OCI-LY7 (cell line): Measurements from ENCODE around the gene SLC16A6. TPM values are rescaled to one million over a fixed set of nuclear protein-coding genes. Genes with fewer than 3 reads are reported as not detected.
A peak's percentile ranks its signal among the peaks of the same experiment; 100 is the strongest.

Experiments
- BruUV-seq: library from RNA; stranded (reverse); fragments of 400-500 nt; replicated peaks from 2 replicates; lab custom pipeline; 2021; lab: Mats Ljungman, UMichigan
- CTCF ChIA-PET: fragments of 300-600 bp; sonication (Branson Sonifier 250); formaldehyde crosslinking; loops from one replicate; lab custom pipeline; 2022; ENCODE audit warnings: antibody characterized with exemption; ENCODE audit not compliant: unreplicated experiment; lab: Charles Lee
- POLR2A ChIA-PET: fragments of 300-600 bp; sonication (Branson Sonifier 250); formaldehyde crosslinking; loops from one replicate; lab custom pipeline; 2022; ENCODE audit warnings: antibody characterized with exemption; lab: Charles Lee
- DNase-seq: peaks from one replicate; pipeline ENCODE4 v3.0.0-alpha.2; 2015; ENCODE audit warnings: low spot score
- H2AFZ ChIP-seq: fragments of 200-600 bp; sonication (generic), shearing (Covaris generic); 2 replicates; pipeline ENCODE4 v1.6.1; 2014; ENCODE audit warnings: mild to moderate bottlenecking, antibody characterized with exemption, low read length, moderate library complexity
- H3K27ac ChIP-seq: fragments of 200-600 bp; sonication (generic); 2 replicates; pipeline ENCODE4 v1.5.1; 2014; ENCODE audit warnings: mixed run types, low read depth, mild to moderate bottlenecking, moderate library complexity, low read length, inconsistent platforms; ENCODE audit not compliant: poor library complexity, severe bottlenecking
- H3K36me3 ChIP-seq: fragments of 200-600 bp; sonication (generic); 2 replicates; pipeline ENCODE4 v1.6.1; 2014; ENCODE audit warnings: mild to moderate bottlenecking, antibody characterized with exemption, low read length, moderate library complexity, mixed read lengths; ENCODE audit not compliant: insufficient read depth
- H3K4me1 ChIP-seq: fragments of 200-600 bp; sonication (generic); 2 replicates; pipeline ENCODE4 v1.5.1; 2014; ENCODE audit warnings: mild to moderate bottlenecking, low read length; ENCODE audit not compliant: insufficient read depth, poor library complexity, severe bottlenecking
- H3K4me2 ChIP-seq: fragments of 200-600 bp; sonication (generic); 2 replicates; pipeline ENCODE4 v1.6.1; 2014; ENCODE audit warnings: mild to moderate bottlenecking, low read length
- H3K4me3 ChIP-seq: fragments of 200-600 bp; sonication (generic); 2 replicates; pipeline ENCODE4 v1.5.1; 2014; ENCODE audit warnings: mild to moderate bottlenecking, low read depth, low read length; ENCODE audit not compliant: poor library complexity, severe bottlenecking
- H3K79me2 ChIP-seq: fragments of 200-600 bp; sonication (generic); 2 replicates; pipeline ENCODE4 v1.6.1; 2016; ENCODE audit warnings: low read depth, mild to moderate bottlenecking, low read length, moderate library complexity, mixed read lengths; ENCODE audit not compliant: insufficient read depth
- H3K9me2 ChIP-seq: fragments of 200-600 bp; sonication (generic); 2 replicates; pipeline ENCODE4 v1.6.1; 2016; ENCODE audit warnings: mild to moderate bottlenecking, low read length, mixed read lengths; ENCODE audit not compliant: insufficient read depth
- H3K9me3 ChIP-seq: fragments of 200-600 bp; sonication (generic); 2 replicates; pipeline ENCODE4 v1.6.1; 2014; ENCODE audit warnings: mild to moderate bottlenecking, mixed run types, low read length, mixed read lengths
- H4K20me1 ChIP-seq: fragments of 200-600 bp; sonication (generic); 2 replicates; pipeline ENCODE4 v1.6.1; 2014; ENCODE audit warnings: mild to moderate bottlenecking, antibody characterized with exemption, low read length, moderate library complexity, mixed read lengths; ENCODE audit not compliant: insufficient read depth
- CTCF ChIP-seq: fragments of 200-600 bp; sonication (generic); conservative IDR thresholded peaks from 2 replicates; pipeline ENCODE4 v1.5.1; 2014; ENCODE audit warnings: mild to moderate bottlenecking, antibody characterized with exemption, low read length, moderate library complexity, mixed read lengths
- EZH2phosphoT487 ChIP-seq: fragments of 200-600 bp; sonication (generic); IDR thresholded peaks from 2 replicates; pipeline ENCODE4 v1.6.1; 2018; ENCODE audit warnings: low read depth, borderline replicate concordance, mild to moderate bottlenecking, mixed run types, antibody characterized with exemption, low read length, moderate library complexity, mixed read lengths
- intact Hi-C: fragments of 100-400 bp; cut with micrococcal nuclease; formaldehyde crosslinking; loops from one replicate; pipeline ENCODE4 v1.10.0; 2022; ENCODE audit not compliant: unreplicated experiment
- total RNA-seq, 2 experiments: library from RNA; depleted of rRNA in 1 of 2; stranded (reverse); fragments of >200 nt in 1 of 2; shearing (Covaris generic) in 1 of 2; gene quantifications; 2 replicates each; pipeline ENCODE4 v1.2.3, GENCODE V29; 2014 to 2022

SLC16A6 gene
- total RNA-seq, 2 experiments from 2014 or later = 4.5 to 18.9 TPM

GRCh38 chr17:68292689-68293040, 1.7 kb upstream of the SLC16A6 start:
- Histone ChIP-seq H3K9me2 (no peaks in the 10 kb centered on the region), H2AFZ (peak overlapping the region; percentile 61; the same call in 1 of the 2 replicates), H3K27ac (peak overlapping the region; percentile 94), H3K4me1 (peaks cover 45% of the 10 kb centered on the region), H3K36me3 (no peaks in the 10 kb centered on the region; the same call in 1 of the 2 replicates), H3K9me3 (no peaks in the 10 kb centered on the region), H3K4me2 (peak overlapping the region; percentile 77), H3K79me2 (peaks cover 33% of the 10 kb centered on the region; the same call in 1 of the 2 replicates), H4K20me1 (no peaks in the 10 kb centered on the region), H3K4me3 (peak overlapping the region; percentile 85)
- ChIA-PET CTCF (interaction anchor here (0.6 to 1.2 kb wide), 6 partner anchors 20 to 111 kb away, joined by 3 to 9 read pairs (median 3); no protein-coding TSS in a partner anchor), POLR2A (interaction anchor here (0.6 to 9.1 kb wide), 25 partner anchors 8 to 166 kb away, joined by 3 to 67 read pairs (median 4); partner anchors contain the start of genes AMZ2 and WIPI1)
- no TSS peak for BruUV-seq
- intact Hi-C loops = loop anchor here (1.0 to 5.0 kb wide), 7 partner anchors 29 to 171 kb away; no protein-coding TSS in a partner anchor
- no peak for TF ChIP-seq EZH2phosphoT487
- TF ChIP-seq CTCF = no peak; the same call in 1 of the 2 replicates
- DNase-seq = no peak

- peak; percentile 96 for DNase-seq
- Histone ChIP-seq H3K9me3 (no peaks in the 10 kb centered on the region), H3K4me1 (peaks cover 51% of the 10 kb centered on the region), H3K4me3 (peak overlapping the region; percentile 85), H3K9me2 (no peaks in the 10 kb centered on the region), H3K36me3 (no peaks in the 10 kb centered on the region; the same call in 1 of the 2 replicates), H3K4me2 (peak overlapping the region; percentile 77), H3K27ac (peak overlapping the region; percentile 94), H3K79me2 (peaks cover 39% of the 10 kb centered on the region; the same call in 1 of the 2 replicates), H2AFZ (peak overlapping the region; percentile 61; the same call in 1 of the 2 replicates), H4K20me1 (no peaks in the 10 kb centered on the region)
- TF ChIP-seq EZH2phosphoT487 = no peak
- TF ChIP-seq CTCF = peak; percentile 75
- intact Hi-C loops = loop anchor here (1.0 to 5.0 kb wide), 10 partner anchors 29 to 297 kb away; no protein-coding TSS in a partner anchor
- POLR2A ChIA-PET = interaction anchor here (0.6 to 9.1 kb wide), 28 partner anchors 9 to 170 kb away, joined by 3 to 67 read pairs (median 3); partner anchors contain the start of genes AMZ2 and WIPI1
- BruUV-seq = no TSS peak
- CTCF ChIA-PET = interaction anchor here (0.6 to 1.2 kb wide), 6 partner anchors 20 to 110 kb away, joined by 3 to 9 read pairs (median 3); no protein-coding TSS in a partner anchor
Observed at GRCh38 chr17:68291836-68292688, 1.1 kb upstream of the SLC16A6 start.
